ENCODE results near the gene ARL16. TPM values are rescaled to one million over a fixed set of nuclear protein-coding genes. Genes with fewer than 3 reads are reported as not detected.

ARL16 gene
- total and polyA plus RNA-seq, 2 of the 4 experiments (the other 2 are of a cell fraction) = 51.1 to 77.9 TPM

- intact Hi-C loops (cut with micrococcal nuclease) (no loop called here), in situ Hi-C loops (cut with MboI; ENCODE audit: low sequenced_read_pairs) (no loop called here), dilution Hi-C loops (cut with HindIII; ENCODE audit: low sequenced_read_pairs, unreplicated experiment) (no loop called here)
- Histone ChIP-seq H3K27me3 (ENCODE audit: control insufficient read depth, insufficient read depth, low read length) (no peaks in the 10 kb centered on the region), H3K4me3 (ENCODE audit: insufficient read depth, low read depth, low read length) (no peak overlapping the region), H3K23ac (ENCODE audit: low read depth, low read length) (no peak overlapping the region), H2AK5ac (ENCODE audit: low read depth, low read length) (no peak overlapping the region), H2BK5ac (ENCODE audit: low read depth, low read length, poor library complexity, severe bottlenecking) (no peak overlapping the region), H4K5ac (ENCODE audit: low read depth, low read length) (no peak overlapping the region), H4K91ac (ENCODE audit: insufficient read depth, low read depth, low read length) (no peak overlapping the region), H3K4ac (ENCODE audit: low read depth, low read length) (no peak overlapping the region), H3K14ac (replicated peaks; ENCODE audit: low read depth, low read length) (no peak overlapping the region), H2BK15ac (ENCODE audit: low read depth, low read length) (no peak overlapping the region), H3K36me3 (ENCODE audit: control insufficient read depth, insufficient read depth, low read length) (peaks cover 8% of the 10 kb centered on the region), H2AK9ac (replicated peaks; ENCODE audit: low read depth, low read length, poor library complexity) (no peak overlapping the region), H3K9ac (ENCODE audit: low read depth, low read length) (no peak overlapping the region), H3K9me3 (ENCODE audit: control insufficient read depth, insufficient read depth, low read length) (no peaks in the 10 kb centered on the region), H4K8ac (ENCODE audit: low read depth in 2 of 2, low read length in 2 of 2) (no peak overlapping the region), H2AFZ (replicated peaks; ENCODE audit: low read length, poor library complexity) (no peak overlapping the region), H4K20me1 (ENCODE audit: insufficient read depth, low read length) (no peaks in the 10 kb centered on the region), H3K4me2 (ENCODE audit: low read depth, low read length) (no peak overlapping the region), H3K4me1 (ENCODE audit: control insufficient read depth, insufficient read depth, low read length) (peaks cover 4% of the 10 kb centered on the region), H3K18ac (ENCODE audit: low read depth, low read length) (no peak overlapping the region), H2BK120ac (ENCODE audit: low read depth, low read length) (no peak overlapping the region), H3K79me1 (ENCODE audit: low read depth in 1 of 2, low read length in 2 of 2) (peaks cover 7 to 17% of the 10 kb centered on the region in 2 experiments), H3K9me1 (ENCODE audit: insufficient read depth, low read length) (peaks cover 11% of the 10 kb centered on the region), H3K27ac (ENCODE audit: insufficient read depth, low read length) (no peak overlapping the region), H2BK20ac (ENCODE audit: low read depth, low read length) (no peak overlapping the region), H3K56ac (ENCODE audit: extremely low read depth, insufficient read depth, low read length) (no peak overlapping the region)
- DNase-seq = no peak
- ChIA-PET POLR2A (ENCODE audit: unreplicated experiment) (no interaction called here), CTCF (no interaction called here)
- BruUV-seq (replicated peaks) = no TSS peak
- ATAC-seq (ENCODE audit: low read depth) = no peak
- TF ChIP-seq BHLHE40 (IDR thresholded peaks at IDR 0.05; ENCODE audit: low read depth, low read length) = no peak
- TF ChIP-seq USF2 (IDR thresholded peaks at IDR 0.05; ENCODE audit: low read depth, low read length) = no peak
- TF ChIP-seq CHD1 (IDR thresholded peaks at IDR 0.05; ENCODE audit: low read depth, low read length) = no peak
- no peak for TF ChIP-seq CTCF (conservative IDR thresholded peaks at IDR 0.05; ENCODE audit: low read depth, low read length)
- TF ChIP-seq NFE2L2 (IDR thresholded peaks at IDR 0.05; ENCODE audit: low read depth, low read length) = no peak
- TF ChIP-seq RCOR1 (IDR thresholded peaks at IDR 0.05; ENCODE audit: insufficient replicate concordance, low read length) = no peak
- no peak for TF ChIP-seq MAZ (IDR thresholded peaks at IDR 0.05; ENCODE audit: borderline replicate concordance, low read depth, low read length)
- TF ChIP-seq RFX5 (IDR thresholded peaks at IDR 0.05; ENCODE audit: low read depth, low read length) = no peak
- no peak for TF ChIP-seq POLR2A (IDR thresholded peaks at IDR 0.05; ENCODE audit: low read depth, low read length)
- TF ChIP-seq MXI1 (IDR thresholded peaks at IDR 0.05; ENCODE audit: borderline replicate concordance, low read depth, low read length) = no peak
- TF ChIP-seq SMC3 (IDR thresholded peaks at IDR 0.05; ENCODE audit: low read depth, low read length) = no peak
- TF ChIP-seq CEBPB (IDR thresholded peaks at IDR 0.05; ENCODE audit: low read depth, low read length) = no peak
- no CpG with 5 or more reads among the region's 9 CpGs for WGBS, 2 experiments (ENCODE audit: extremely low coverage in 2 of 2, insufficient read length in 1 of 2)
Observed at GRCh38 chr17:81660441-81660840, 23.2 kb downstream of the ARL16 start.

Measured in IMR-90 (cell line).